Duodenal mucosa (tissue), 2 donors: Measurements from ENCODE around the gene ZBTB2.
"Not testable (repeated sequence)": the region's sequence is repeated elsewhere in the genome, so short reads cannot be mapped to it uniquely, and the experiment has no call there.

Experiments
- H3K27ac ChIP-seq: one replicate; pipeline ENCODE4 v1.7.0; 2013; ENCODE audit warnings: low read depth, low read length
- H3K27me3 ChIP-seq, 2 donors: one replicate each; pipeline ENCODE4 v1.7.0; 2013; ENCODE audit warnings: low read length in 2 of 2, control low read depth in 1 of 2; ENCODE audit not compliant: insufficient read depth in 2 of 2, control insufficient read depth in 1 of 2
- H3K36me3 ChIP-seq, 2 donors: one replicate each; pipeline ENCODE4 v1.7.0; 2013; ENCODE audit warnings: low read length in 2 of 2, control low read depth in 1 of 2; ENCODE audit not compliant: insufficient read depth in 2 of 2, control insufficient read depth in 1 of 2
- H3K4me1 ChIP-seq, 2 donors: one replicate each; pipeline ENCODE4 v1.7.0; 2013; ENCODE audit warnings: low read length in 2 of 2, control low read depth in 1 of 2; ENCODE audit not compliant: insufficient read depth in 2 of 2, control insufficient read depth in 1 of 2
- H3K4me3 ChIP-seq, 2 donors: one replicate each; pipeline ENCODE4 v1.7.0; 2013; ENCODE audit warnings: low read length in 2 of 2, low read depth in 1 of 2
- H3K9ac ChIP-seq, 2 donors: one replicate each; pipeline ENCODE4 v1.7.0; 2013; ENCODE audit warnings: low read length in 2 of 2, low read depth in 1 of 2
- H3K9me3 ChIP-seq, 2 donors: one replicate each; pipeline ENCODE4 v1.7.0; 2013; ENCODE audit warnings: low read length in 2 of 2, control low read depth in 1 of 2; ENCODE audit not compliant: control insufficient read depth in 1 of 2

ZBTB2 gene

GRCh38 chr6:151321438-151321837, 69.9 kb downstream of the ZBTB2 start:
- Histone ChIP-seq H3K4me1 (peaks cover 3 to 21% of the 10 kb centered on the region in 2 donors), H3K27ac (no peak overlapping the region)

GRCh38 chr6:151320140-151320539, 71.2 kb downstream of the ZBTB2 start:
- Histone ChIP-seq H3K9me3 (no peaks in the 10 kb centered on the region), H3K27ac (no peak overlapping the region), H3K4me3 (no peak overlapping the region)

More at GRCh38 chr6:151321438-151321837, 69.9 kb downstream of the ZBTB2 start:
- Histone ChIP-seq H3K4me3 (no peak overlapping the region), H3K36me3 (no peaks in the 10 kb centered on the region), H3K9me3 (no peaks in the 10 kb centered on the region), H3K27me3 (peaks cover 9 to 11% of the 10 kb centered on the region in 2 donors), H3K9ac (no peak overlapping the region)

GRCh38 chr6:151317995-151318365, 73.4 kb downstream of the ZBTB2 start:
- no peak overlapping the region for H3K27ac ChIP-seq
- H3K4me1 ChIP-seq = peaks cover 0 to 4% of the 10 kb centered on the region in 2 donors
- no peak overlapping the region for H3K4me3 ChIP-seq
- H3K36me3 ChIP-seq = no peaks in the 10 kb centered on the region
- H3K9ac ChIP-seq = no peak overlapping the region
- no peaks in the 10 kb centered on the region for H3K9me3 ChIP-seq
- no peaks in the 10 kb centered on the region for H3K27me3 ChIP-seq

More at GRCh38 chr6:151320140-151320539, 71.2 kb downstream of the ZBTB2 start:
- H3K36me3 ChIP-seq = no peaks in the 10 kb centered on the region
- H3K9ac ChIP-seq = no peak overlapping the region
- H3K27me3 ChIP-seq = peaks cover 3 to 9% of the 10 kb centered on the region in 2 donors
- peaks cover 0 to 13% of the 10 kb centered on the region in 2 donors for H3K4me1 ChIP-seq

- no peak overlapping the region for H3K4me3 ChIP-seq
- no peaks in the 10 kb centered on the region for H3K9me3 ChIP-seq
- no peaks in the 10 kb centered on the region for H3K27me3 ChIP-seq
- H3K9ac ChIP-seq = no peak overlapping the region
- H3K27ac ChIP-seq = no peak overlapping the region
- no peaks in the 10 kb centered on the region for H3K36me3 ChIP-seq
- H3K4me1 ChIP-seq = peaks cover 0 to 7% of the 10 kb centered on the region in 2 donors
Measured at GRCh38 chr6:151317103-151317994, 74.0 kb downstream of the ZBTB2 start.

- H3K36me3 ChIP-seq, H3K27ac ChIP-seq, H3K4me3 ChIP-seq: not testable (repeated sequence)
Measured at GRCh38 chr6:151315661-151316060, 75.7 kb downstream of the ZBTB2 start.

More at GRCh38 chr6:151315661-151316060, 75.7 kb downstream of the ZBTB2 start:
- H3K4me1 ChIP-seq, H3K9ac ChIP-seq, H3K27me3 ChIP-seq, H3K9me3 ChIP-seq: not testable (repeated sequence)
